Measurements from ENCODE around the gene PLN. TPM values are rescaled to one million over a fixed set of nuclear protein-coding genes. Genes with fewer than 3 reads are reported as not detected.

PLN gene
- total RNA-seq, 4 donors from 2014 or later = 45.2 to 194 (median 155) TPM

DNA sequence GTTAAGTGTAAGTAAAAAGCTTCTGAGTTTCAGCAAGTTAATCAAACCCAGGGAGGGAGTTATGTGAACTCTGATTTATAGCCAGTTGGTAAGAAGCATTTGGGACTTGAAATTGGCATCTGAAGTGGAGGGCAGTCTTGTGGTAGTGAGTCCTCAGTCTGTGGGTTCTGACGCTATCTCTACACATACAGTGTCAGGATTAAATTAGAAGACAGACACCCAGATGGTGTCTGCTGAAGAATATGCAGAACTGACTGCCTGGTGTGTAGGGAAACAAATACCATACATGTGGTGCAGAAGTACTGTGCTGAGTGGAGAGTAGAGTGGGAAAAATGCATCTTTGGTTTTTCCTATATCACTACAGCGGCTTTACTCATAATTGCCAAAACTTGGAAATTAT lies 43.5 kb upstream of the PLN start:
- Histone ChIP-seq H3K36me3 (no peaks in the 10 kb centered on the region), H3K27ac (no peak overlapping the region), H3K4me3 (no peak overlapping the region), H3K4me1 (no peaks in the 10 kb centered on the region), H3K9me3 (no peaks in the 10 kb centered on the region), H3K27me3 (no peaks in the 10 kb centered on the region)
- intact Hi-C loops (cut with DNase I; ENCODE audit: low total_unique reads) = no loop called here
- TF ChIP-seq POLR2A (IDR thresholded peaks at IDR 0.05) = no peak
- DNase-seq = no peak

DNA sequence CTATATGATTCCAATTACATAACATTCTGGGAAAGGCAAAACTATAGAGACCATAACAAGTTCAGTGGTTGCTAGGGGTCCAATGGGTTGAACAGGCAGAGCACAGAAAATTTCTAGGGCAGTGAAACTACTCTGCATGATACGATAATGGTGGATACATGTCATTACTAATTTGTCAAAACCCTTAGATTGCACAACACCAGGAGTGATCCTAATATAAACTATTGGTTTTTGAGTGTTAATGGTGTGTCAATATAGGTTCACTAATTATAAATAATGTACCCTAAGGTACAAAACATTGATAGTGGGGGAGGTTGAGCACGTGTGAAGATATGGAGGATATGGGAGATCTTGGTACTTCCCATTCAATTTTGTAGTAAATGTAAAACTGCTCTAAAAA lies 42.4 kb upstream of the PLN start:
- H3K36me3 ChIP-seq = no peaks in the 10 kb centered on the region
- no peak overlapping the region for H3K4me3 ChIP-seq
- intact Hi-C loops (cut with DNase I; ENCODE audit: low total_unique reads) = no loop called here
- no peaks in the 10 kb centered on the region for H3K9me3 ChIP-seq
- H3K27ac ChIP-seq = no peak overlapping the region
- DNase-seq = no peak
- no peaks in the 10 kb centered on the region for H3K4me1 ChIP-seq
- TF ChIP-seq, protein P1, sequence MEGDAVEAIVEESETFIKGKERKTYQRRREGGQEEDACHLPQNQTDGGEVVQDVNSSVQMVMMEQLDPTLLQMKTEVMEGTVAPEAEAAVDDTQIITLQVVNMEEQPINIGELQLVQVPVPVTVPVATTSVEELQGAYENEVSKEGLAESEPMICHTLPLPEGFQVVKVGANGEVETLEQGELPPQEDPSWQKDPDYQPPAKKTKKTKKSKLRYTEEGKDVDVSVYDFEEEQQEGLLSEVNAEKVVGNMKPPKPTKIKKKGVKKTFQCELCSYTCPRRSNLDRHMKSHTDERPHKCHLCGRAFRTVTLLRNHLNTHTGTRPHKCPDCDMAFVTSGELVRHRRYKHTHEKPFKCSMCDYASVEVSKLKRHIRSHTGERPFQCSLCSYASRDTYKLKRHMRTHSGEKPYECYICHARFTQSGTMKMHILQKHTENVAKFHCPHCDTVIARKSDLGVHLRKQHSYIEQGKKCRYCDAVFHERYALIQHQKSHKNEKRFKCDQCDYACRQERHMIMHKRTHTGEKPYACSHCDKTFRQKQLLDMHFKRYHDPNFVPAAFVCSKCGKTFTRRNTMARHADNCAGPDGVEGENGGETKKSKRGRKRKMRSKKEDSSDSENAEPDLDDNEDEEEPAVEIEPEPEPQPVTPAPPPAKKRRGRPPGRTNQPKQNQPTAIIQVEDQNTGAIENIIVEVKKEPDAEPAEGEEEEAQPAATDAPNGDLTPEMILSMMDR (IDR thresholded peaks at IDR 0.05) = no peak
- no peak for TF ChIP-seq POLR2A (IDR thresholded peaks at IDR 0.05)
- no peaks in the 10 kb centered on the region for H3K27me3 ChIP-seq

DNA sequence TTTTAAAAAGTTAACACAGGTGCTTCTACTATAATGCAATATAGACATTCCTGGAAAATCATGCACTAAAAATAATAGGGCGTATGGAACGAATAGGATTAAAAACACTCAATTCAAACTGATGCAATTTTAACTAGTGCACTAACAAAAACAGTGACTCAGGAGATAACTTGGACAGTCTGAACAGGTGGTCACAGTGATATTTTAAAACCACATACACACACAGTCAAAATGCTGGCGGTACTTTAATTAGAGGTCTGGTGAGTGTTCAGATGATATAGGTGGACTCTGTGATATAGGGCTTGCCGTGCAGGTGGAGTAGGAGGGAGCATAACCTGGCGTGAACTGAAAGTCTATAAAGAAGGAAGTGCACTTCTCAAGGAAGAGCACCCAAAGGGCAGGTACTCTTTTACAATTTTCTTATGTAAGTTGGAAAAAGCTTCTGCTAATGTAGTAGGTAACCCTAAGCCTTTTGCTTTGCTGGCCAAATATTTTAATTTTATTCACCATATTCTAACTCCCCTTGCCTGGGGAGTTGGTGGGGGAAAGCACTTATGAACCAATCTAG lies 41.9 kb upstream of the PLN start:
- DNase-seq = no peak
- no peak overlapping the region for H3K4me3 ChIP-seq
- H3K36me3 ChIP-seq = no peaks in the 10 kb centered on the region
- no peaks in the 10 kb centered on the region for H3K9me3 ChIP-seq
- intact Hi-C loops (cut with DNase I; ENCODE audit: low total_unique reads) = no loop called here
- no peaks in the 10 kb centered on the region for H3K27me3 ChIP-seq
- no peak overlapping the region for H3K27ac ChIP-seq
- no peaks in the 10 kb centered on the region for H3K4me1 ChIP-seq
- TF ChIP-seq, protein P1 (IDR thresholded peaks at IDR 0.05) = no peak
- TF ChIP-seq POLR2A (IDR thresholded peaks at IDR 0.05) = no peak

- no peak overlapping the region for H3K4me3 ChIP-seq
- no peaks in the 10 kb centered on the region for H3K27me3 ChIP-seq
- DNase-seq = no peak
- no peak for TF ChIP-seq POLR2A (IDR thresholded peaks at IDR 0.05)
- TF ChIP-seq, protein P1 (IDR thresholded peaks at IDR 0.05) = no peak
- H3K27ac ChIP-seq = no peak overlapping the region
- H3K36me3 ChIP-seq = no peaks in the 10 kb centered on the region
- no peaks in the 10 kb centered on the region for H3K9me3 ChIP-seq
- H3K4me1 ChIP-seq = no peaks in the 10 kb centered on the region
- intact Hi-C loops (cut with DNase I; ENCODE audit: low total_unique reads) = no loop called here
These were observed 40.5 kb upstream of the PLN start for GRCh38 chr6:118507636-118508035.

DNA sequence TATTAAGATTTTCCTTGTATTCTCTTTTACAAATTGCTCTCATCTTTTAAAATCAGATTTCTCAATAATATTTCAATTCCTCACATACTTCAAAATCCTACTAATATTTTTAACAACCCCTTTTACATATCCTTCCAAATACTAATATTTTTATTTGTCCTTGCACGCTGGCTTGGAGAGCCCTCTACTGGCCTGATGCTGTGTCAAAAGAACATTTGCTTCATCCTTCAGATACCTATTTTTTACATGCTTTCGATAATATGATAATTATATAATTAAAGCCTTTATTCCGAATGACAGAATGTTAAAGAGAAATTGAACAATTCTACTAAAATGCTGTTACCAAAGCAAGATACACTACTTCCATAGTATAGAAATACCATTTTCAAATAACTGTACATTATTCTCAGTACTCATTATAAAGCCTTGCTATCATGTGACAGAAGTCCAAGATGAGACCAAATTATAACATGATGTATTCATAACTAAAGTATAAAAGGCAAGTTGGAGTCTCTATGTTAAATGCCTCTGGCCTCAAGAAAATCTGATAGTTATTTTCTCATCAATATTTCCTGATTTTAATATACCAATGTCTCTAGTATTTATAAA lies 39.0 kb upstream of the PLN start:
- Histone ChIP-seq H3K27me3 (no peaks in the 10 kb centered on the region), H3K9me3 (no peaks in the 10 kb centered on the region), H3K4me3 (no peak overlapping the region), H3K27ac (no peak overlapping the region), H3K4me1 (no peaks in the 10 kb centered on the region), H3K36me3 (no peaks in the 10 kb centered on the region)
- TF ChIP-seq, protein P1 (IDR thresholded peaks at IDR 0.05) = peak; percentile 48 to 49 (median 48)
- no peak for TF ChIP-seq POLR2A (IDR thresholded peaks at IDR 0.05)
- DNase-seq = no peak
- intact Hi-C loops (cut with DNase I; ENCODE audit: low total_unique reads) = no loop called here

Measured in uterus (tissue), 4 donors.